HG02642 (cell line): ENCODE measurements around the gene VSTM2B.
A peak's percentile ranks its signal among the peaks of the same experiment; 100 is the strongest.

Experiments
- ATAC-seq: cut with Tn5 transposase; IDR thresholded peaks from one replicate; pipeline ENCODE4 v1.9.1; 2021; ENCODE audit warnings: mild to moderate bottlenecking; ENCODE audit not compliant: unreplicated experiment, poor library complexity

The VSTM2B gene

DNA sequence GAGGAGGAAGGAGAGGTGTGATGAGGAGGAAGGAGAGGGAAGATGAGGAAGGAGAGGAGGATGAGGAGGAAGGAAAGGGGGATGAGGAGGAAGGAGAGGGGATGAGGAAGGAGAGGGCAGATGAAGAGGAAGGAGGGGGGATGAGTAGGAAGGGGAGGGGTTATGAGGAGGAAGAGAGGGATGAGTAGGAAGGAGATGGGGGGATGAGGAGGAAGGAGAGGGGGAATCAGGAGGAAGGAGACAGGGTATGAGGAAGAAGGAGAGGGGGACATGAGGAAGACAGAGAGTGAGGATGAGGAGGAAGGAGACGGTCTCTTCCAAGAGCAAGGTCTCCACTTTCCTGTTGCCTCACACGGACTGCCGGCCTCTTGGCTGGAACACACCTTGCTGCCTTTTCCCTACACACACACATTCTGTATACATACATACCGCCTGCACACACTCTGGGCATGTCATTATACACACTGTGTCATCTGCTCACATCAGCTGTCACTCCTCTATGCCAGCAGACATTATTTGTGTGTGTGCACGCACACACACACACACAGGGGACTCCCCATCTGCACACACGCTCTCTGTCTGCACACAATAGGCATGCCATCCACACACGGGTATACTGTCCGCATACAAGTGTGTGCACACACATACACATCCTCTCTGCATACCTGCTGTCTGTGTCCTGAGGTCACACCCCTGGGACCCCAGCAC, 11.1 kb upstream of the VSTM2B start:
- ATAC-seq = no peak

DNA sequence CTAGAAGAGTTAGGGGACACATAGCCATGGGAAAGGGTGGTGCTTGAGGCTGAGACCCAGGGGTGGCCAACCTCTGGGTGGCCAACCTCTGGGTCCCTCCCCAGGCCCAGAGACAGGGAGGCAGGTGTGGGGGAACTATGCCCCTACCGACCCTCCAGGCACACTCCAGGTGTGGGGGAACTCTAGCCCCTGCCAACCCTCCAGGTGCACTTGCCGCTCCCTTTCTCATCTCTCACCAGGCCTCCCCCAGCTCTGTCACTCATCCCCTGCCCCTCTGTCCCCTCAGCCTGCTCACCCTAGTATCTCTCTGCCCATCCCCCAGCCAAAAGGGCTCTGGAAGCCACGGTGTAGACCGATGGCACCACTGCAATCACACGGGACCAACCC, 10.6 kb upstream of the VSTM2B start:
- no peak for ATAC-seq

DNA sequence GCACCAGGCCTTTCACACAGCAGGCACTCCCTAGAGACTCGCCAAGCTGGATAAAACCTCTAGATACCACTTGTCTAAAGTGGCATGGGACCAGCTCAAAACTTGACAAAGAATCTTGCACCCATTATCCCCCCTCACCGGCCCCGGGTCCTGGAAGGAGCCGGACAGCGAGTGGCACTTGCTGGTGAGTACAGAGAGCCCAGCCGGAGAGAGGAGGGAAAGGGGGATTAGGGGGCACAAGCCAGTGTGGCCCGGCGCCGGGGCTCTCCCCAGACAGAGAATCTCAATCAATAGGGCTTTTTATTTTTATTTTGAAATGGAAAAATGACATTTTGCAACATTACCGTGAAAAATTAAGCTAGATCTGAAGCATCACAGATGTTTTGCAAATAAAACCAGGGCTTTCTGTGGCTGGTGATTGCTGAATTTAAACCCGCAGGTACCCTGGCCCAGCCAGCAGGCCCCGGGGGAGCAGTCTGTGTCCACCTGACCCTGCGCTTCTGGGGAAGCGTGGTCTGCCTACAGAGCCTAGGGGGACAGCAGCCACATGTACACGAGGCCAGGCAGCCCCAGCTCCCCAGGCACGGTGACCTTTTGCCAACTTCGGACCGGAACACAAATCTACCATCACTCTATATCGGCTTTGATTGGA, 10.0 kb upstream of the VSTM2B start:
- no peak for ATAC-seq

DNA sequence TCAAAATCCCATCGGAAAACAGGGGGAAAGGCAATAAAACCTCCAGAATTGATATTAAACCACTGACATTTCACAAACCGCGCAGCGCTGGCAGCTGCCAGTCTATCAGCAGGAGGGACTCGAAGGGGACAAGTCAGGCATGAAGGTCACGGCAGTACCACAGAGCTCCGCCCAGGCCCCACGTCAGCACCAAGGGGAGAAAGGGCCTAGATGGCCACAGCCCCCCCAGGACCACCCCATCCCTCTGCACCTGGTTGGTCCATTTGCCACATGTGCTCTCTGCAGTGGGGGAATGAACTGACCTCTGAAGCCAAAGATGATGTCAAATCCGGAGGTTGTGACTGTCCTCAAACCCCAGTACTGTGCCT, 9.5 kb upstream of the VSTM2B start:
- ATAC-seq = no peak

DNA sequence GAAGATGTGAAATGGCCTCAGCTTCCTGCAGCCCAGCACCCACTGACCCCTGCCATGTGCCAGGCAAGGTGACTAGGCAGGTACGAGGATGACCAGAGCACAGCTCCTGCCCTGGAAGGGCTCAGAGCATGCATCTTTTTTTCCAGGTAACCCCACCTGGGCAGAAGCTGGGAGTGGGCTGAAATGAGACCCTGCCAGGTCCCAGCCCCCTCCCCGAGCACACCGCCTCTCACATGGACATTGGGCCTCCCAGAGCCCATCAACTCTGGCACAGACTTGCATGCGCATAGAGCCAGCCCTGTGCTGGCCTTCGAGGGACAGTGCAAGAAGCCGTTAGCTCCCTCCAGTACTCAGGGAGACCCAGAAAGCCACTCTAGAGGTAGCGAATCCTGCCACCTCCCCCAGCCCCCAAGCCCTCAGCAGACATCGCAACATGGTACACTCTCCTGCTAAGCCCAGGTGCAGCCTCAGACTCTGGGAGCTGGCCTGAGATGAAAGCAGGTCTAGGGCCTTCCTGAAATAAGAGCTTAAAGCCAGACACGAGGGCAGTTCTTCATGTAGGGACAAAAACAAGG, 8.9 kb upstream of the VSTM2B start:
- ATAC-seq = no peak

DNA sequence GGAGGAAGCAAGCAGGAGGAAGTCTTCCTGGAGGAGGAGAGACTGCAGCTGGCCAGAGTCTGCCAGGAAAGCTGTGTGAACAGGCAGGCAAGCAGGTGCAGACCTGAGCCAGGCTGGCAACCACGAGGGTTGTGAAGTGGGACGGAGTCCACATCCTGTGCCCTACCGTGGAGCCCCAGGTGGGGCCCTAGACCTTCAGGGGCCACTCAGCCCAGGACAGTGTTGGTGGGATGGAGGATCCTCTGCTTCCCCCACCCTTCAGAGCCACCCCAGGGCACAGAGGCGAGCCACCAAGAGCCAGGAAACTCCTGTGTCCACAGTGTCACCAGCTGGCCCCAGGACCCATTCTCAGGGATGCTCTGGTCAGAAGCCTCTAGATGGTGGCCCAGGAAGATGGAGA, 8.4 kb upstream of the VSTM2B start:
- ATAC-seq = no peak

DNA sequence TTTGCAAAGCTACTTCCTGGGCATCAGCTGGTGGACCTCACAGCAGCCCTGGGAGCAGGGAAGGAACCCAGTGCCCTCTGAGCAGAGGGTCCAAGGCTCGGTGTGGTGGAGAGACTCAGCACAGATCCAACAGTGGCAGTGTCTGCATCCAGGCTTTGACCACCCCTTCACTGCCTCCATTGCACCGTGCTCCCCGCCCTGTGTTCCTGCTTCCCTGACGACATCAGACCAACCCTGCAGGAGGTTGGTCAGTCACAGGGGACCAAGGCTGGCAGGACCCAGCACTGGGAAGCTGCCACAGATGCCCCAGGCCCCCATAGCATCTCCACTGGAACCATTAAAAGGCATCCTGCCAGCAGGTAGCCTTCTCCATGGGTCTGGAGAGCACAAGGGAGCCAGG, 7.8 kb upstream of the VSTM2B start:
- ATAC-seq = no peak

DNA sequence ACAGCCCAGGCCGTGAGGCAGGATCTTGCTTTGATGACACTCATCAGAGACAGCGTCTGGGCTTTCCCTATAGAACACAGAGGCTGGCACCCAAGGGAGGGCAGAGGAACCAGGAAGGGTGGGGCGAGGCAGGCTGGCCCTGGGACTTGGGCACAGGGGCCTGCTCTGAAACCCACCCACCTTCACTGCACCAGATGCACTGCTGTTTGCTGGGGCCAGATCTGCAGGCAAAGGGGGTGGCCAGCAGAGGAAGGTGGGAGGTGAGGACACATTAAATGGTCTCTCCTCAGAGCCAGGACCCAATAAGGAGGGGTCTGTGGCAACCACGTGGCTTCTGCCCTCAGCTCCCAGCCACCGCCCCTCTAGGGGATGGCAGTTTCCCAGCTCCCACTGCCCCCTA, 6.6 kb upstream of the VSTM2B start:
- ATAC-seq = no peak

DNA sequence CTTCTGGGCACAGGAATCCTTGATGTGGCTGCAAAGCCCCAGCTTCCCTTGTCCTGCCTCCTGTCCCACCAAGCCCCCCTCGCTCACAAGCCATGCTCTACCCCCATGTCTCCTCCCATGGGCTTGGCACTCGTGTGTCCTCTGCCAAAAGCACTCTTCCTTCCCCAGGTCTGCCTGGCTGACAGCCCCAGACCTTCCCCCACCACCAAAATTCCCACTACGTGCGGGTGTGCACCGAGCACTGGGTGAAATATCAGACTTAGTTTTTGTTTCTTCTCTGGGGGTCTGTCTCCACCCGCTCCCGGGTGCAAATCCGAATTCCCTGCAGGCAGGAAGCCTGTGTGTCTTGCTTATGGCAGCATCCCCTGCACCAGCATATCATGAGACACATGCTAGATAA, 5.9 kb upstream of the VSTM2B start:
- ATAC-seq = no peak

DNA sequence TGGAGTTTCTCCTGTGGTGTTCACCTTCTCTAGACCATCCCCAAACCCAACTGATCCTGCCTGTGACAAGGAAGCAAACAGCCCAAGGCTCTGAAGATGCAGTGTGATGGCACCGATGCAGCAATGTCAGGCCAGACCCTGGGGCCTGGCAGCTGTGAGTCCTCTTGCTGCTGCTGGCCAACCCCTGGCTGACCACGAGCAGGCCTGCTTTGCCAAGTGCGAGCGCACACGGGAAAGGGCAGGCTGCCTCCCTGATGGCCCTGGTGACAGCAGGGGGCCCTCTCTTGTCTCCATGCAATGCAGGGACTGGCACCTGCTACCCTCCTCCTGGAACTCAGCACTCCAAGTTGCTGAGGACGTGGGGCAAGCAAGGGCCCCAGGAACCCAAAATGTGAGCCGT, 5.4 kb upstream of the VSTM2B start:
- no peak for ATAC-seq

DNA sequence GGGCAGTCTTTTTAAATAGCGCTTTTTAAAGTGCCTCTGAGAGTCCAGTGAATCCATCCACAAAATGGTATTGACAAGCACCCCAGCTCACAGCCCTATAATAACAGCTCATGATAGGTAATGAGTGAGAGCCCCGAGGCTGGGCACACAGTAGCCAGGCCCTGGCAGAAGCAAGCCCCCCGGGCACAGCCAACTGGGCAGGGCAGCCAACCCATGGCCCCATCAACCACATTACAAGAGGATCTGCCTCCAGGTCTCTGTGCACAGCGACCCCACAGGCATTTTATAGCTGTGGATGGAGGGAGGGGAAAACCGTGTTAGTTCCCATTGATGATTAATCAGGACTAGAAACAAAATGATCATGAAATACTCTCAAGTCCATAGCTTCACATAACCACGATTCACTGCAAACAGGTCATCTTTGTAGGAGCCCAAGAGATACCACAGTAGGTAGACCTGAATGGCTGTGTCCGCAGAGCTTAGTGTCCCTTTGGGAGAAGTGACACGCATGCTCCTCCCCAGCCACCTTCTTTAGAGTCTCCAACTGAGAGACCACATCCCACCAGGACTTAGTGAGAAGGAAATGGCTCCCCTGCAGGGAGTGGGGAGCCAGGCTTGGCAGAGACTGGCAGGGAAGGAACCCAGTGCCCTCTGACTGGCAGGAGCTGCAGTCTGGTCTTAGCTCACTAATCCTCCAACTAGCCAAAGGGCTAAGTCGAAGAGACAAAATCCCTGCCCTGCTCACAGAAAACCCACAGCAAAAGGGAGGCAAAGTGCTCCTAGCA, 4.3 kb upstream of the VSTM2B start:
- ATAC-seq = no peak

DNA sequence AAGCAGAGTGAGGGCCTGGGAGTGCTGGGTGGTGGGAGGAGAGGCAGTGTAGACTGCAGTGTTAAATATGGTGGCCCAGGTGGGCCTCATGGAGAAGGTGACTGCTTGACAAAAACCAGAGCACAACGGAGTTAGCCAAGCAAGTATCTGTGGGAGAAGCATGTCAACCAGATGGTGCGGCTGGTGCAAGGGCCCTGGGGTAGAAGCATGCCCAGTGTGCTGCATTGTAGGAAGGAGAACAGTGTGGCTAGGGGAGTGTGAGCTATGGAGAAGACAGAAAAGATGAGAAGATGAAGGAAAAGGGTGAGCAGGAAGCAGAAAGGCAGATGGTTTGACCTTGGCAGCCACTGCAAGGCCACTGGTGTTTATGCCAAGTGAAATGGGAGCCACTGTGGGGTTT, 2.2 kb upstream of the VSTM2B start:
- no peak for ATAC-seq

DNA sequence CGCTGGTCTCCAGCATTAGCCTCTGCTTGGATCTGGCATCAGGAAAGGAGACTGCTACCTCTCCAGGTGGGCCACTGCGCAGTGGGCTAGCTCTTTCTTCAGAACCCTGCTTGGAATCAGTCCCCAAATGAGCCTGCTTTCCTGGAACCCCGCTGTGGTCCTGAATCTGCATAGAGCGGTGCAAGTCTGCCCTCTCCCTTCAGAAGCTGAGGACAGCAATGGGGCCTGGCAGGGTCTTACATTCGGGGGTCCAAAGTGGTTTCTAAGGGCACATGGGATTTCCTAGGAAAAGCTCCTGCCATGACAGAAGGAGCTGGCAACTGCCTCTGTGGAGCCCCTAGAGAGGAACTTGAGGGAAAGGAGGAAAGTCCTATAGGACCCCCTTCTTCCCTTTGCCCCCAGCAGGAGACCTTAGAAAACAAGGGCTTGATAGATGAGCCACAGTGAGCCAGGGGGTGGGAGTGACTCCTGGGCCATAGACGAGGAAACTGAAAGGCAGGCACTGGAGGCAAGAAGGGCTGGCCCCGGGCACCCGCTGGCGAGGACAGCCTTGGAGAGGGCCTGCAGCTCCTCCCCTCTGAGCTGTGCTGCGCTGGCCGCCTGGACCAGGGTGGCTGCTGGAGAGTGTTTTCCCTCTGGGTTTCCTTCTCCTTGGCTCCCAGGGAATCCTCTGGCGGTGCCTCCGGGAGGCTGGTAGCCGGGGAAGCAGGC, 1.4 kb upstream of the VSTM2B start:
- ATAC-seq = no peak

DNA sequence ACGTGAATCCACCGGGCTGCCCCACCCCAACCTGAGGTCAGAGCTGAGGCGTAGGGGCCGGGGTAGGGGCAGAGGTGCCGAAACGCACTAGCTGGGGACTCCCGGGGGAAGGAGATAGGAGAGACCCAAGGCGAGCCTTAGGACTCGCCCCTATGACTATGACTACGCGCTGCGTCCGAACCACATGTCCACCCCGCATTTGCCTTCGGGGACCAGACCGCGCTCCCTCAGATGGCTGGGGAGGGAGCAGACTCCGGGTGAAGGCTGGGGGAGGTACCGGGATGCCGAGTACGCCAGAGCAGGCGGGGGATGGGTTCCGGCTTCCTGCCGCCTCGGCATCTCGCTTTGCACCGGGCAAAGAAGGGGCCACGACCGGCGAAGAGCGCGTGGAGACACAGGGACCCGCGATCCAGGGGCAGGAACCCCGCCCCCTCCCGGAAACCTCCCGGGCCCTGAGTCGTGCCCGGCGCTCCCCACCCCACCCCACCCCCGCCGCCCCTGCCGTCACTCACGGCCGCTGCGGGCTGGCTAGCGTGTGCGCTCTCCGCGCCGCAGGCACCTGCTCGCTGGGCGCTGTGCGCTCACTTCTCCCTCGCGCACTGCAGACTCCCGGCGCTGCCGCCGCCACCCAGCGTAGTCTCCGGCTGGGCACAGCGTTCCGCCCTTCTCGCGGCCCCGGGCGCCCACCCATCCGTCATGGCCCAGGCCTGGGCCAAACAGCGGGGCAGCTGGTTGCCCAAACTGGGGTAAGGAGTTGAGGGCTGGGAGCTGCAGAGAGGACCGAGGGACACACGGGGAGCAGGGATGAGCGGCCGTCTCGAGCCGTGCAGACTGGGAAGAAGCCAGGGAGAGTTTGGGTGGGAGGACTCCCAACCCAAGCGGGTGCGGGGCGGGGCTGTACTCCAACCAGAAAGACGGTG, 622 bp upstream of the VSTM2B start:
- no peak for ATAC-seq

DNA sequence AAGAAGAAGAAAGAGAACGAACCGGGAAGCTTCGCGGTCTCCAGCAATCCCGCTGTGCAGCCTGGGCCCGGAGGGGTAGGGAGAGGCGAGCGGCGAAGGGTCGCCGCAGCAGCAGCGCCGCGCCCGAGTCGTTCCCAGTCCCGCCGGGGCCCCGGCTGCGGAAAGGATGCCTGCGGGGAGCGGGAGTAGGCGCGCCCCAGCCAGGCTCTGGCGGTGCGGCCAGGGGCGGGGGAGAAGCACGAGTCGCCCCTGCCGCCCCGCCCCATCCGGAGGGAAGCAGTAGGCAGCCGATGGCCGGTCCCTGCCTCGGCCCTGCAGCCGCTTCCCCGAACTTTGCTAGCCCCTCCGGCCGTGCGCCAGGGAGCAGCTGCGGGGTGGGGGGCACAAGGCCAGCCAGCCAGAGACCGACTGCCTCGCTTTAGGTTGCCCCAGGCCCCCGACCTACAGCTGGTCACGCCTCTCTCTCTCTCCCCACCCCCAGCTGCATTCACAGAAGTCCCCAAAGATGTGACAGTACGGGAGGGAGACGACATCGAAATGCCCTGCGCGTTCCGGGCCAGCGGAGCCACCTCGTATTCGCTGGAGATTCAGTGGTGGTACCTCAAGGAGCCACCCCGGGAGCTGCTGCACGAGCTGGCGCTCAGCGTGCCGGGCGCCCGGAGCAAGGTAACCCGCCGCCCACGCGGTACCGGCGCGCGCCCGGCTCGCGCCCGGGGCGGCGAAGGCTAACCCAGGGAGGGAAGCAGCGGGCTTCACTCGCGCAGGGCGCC, 1.1 kb downstream of the VSTM2B start:
- ATAC-seq = no peak

DNA sequence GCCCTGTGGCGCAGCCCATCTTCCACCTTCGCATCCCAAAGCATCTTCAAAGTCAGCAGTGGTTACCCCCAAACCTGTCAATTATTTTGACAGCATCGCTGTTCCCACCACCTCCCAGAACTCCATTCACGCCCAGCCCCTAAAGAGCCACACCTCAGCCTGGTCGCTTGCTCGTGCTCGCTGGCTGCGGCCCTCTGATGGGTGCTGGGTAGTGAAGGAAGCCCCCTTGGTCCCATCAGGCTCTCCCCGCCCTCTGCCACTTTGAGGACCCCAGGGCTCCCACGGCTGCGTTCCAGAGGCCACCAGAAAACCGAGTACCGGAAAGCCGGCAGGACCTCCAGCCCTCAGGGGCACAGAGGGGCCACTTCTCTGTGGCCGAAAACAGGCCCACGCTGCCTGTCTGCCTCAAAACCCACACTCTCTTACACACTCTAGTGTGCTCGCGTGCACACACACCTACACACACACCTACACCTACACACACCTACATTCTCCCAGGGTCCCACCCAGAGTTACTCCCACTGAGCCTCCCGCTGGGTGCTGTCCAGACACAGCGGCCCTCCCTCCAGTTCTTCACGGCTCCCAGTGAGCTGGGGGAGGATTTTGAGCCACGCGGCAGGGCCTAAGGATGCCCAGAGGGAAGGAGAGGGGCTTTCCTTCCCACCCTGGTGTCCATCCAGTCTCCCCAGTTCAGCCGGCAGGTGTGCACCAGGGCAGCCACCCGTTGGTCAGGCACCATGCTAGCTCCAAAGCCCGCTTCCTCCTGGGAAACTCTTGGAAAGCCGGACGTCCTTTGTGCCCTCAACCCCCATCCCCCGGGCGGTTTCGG, 1.9 kb downstream of the VSTM2B start:
- ATAC-seq = no peak

DNA sequence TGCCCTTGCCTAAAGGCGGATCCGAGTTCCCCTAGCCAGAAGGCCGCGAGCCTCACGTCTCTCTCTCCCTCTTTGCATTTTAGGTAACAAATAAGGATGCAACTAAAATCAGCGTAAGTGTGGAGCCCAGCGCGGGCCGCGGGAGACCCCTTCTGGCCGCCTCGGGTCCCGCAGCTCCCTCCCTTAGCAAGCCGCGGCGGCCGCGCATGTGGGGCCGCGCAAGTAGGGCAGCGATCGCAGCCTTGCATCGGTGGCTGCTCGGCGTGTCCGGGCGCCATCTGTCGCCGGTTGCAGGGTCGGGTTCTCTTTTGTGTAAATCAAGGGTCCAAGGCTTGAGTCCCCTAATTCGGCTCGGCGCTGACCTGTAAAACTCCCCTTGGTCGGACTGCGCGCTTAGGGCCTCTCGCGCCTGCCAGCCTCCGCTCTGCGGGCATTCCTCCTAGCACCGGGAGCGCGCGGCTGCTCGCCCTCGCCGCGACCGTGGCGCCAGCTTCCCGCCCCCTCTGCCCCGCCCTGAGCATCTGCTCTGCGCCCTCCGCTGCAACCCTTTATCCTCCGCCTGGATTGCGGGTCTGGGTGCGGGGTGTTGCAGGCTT, 2.7 kb downstream of the VSTM2B start:
- ATAC-seq = peak; percentile 66
